Endothelial cell of umbilical vein (primary cell): ENCODE measurements around the gene PRKAG2. TPM values are rescaled to one million over a fixed set of nuclear protein-coding genes. Genes with fewer than 3 reads are reported as not detected.

Experiments
- BruUV-seq: library from RNA; stranded (reverse); fragments of 400-500 nt; replicated peaks from 2 replicates; lab custom pipeline; 2021; lab: Mats Ljungman, UMichigan
- CTCF ChIA-PET: fragments of 300-600, 350-600 bp; sonication (Branson Sonifier 250); formaldehyde crosslinking; loops from one replicate; lab custom pipeline; 2021; ENCODE audit warnings: antibody characterized with exemption, inconsistent platforms; lab: Charles Lee
- POLR2A ChIA-PET: fragments of 300-600, 350-600 bp; sonication (Branson Sonifier 250); formaldehyde crosslinking; loops from one replicate; lab custom pipeline; 2021; ENCODE audit warnings: antibody characterized with exemption, inconsistent platforms; lab: Charles Lee
- DNase-seq: peaks from one replicate; pipeline ENCODE4 v3.0.0-alpha.2; 2011; ENCODE audit warnings: low read depth, low spot score
- FAIRE-seq: peaks from 2 replicates; lab custom pipeline; 2011; peaks lifted over from hg19 to GRCh38; lab: Jason Lieb, UNC
- H2AFZ ChIP-seq: 2 replicates; pipeline ENCODE4 v1.6.0; 2012; ENCODE audit warnings: low read depth, low read length, control low read depth, inconsistent platforms
- H3K27ac ChIP-seq: 2 replicates; pipeline ENCODE4 v1.5.1; 2011; ENCODE audit warnings: low read depth, mild to moderate bottlenecking, control low read depth, low read length, moderate library complexity; ENCODE audit not compliant: insufficient read depth
- H3K27me3 ChIP-seq, 2 experiments: 2 replicates each; pipeline versions ENCODE4 v1.6.0 to v1.6.1; 2011; ENCODE audit warnings: low read length in 2 of 2, mixed read lengths in 1 of 2; ENCODE audit not compliant: control insufficient read depth in 2 of 2, insufficient read depth in 2 of 2
- H3K36me3 ChIP-seq, 2 experiments: 2 replicates in 1 of 2; 3 replicates in 1 of 2; pipeline ENCODE4 v1.5.1; 2011; ENCODE audit warnings: low read length in 2 of 2, mild to moderate bottlenecking in 1 of 2, moderate library complexity in 1 of 2; ENCODE audit not compliant: control insufficient read depth in 2 of 2, insufficient read depth in 2 of 2; ENCODE audit errors: extremely low read depth in 1 of 2
- H3K4me1 ChIP-seq: 3 replicates; pipeline ENCODE4 v1.5.1; 2011; ENCODE audit warnings: mild to moderate bottlenecking, low read length; ENCODE audit not compliant: control insufficient read depth, insufficient read depth; ENCODE audit errors: extremely low read depth
- H3K4me2 ChIP-seq: 2 replicates; pipeline ENCODE4 v1.6.1; 2011; ENCODE audit warnings: low read length, control low read depth, mixed read lengths; ENCODE audit not compliant: insufficient read depth
- H3K4me3 ChIP-seq, 3 experiments: fragments of 200-600 bp in 1 of 3; sonication (generic), shearing (Covaris generic) in 1 of 3; replicated peaks in 1 of 3; 2 replicates each; pipeline ENCODE4 v1.5.1; 2011 to 2016; ENCODE audit warnings: control low read depth in 3 of 3, low read length in 3 of 3, mild to moderate bottlenecking in 2 of 3, inconsistent platforms in 1 of 3, low read depth in 1 of 3, moderate library complexity in 1 of 3; ENCODE audit not compliant: insufficient read depth in 1 of 3
- H3K79me2 ChIP-seq: 2 replicates; pipeline ENCODE4 v1.6.0; 2012; ENCODE audit warnings: low read length, inconsistent platforms; ENCODE audit not compliant: control insufficient read depth, insufficient read depth
- H3K9ac ChIP-seq: replicated peaks from 2 replicates; pipeline ENCODE3; 2011; ENCODE audit warnings: low read length, control low read depth; ENCODE audit not compliant: insufficient read depth; ENCODE audit errors: extremely low read depth
- H3K9me1 ChIP-seq: replicated peaks from 3 replicates; pipeline ENCODE4 v1.6.0; 2011; ENCODE audit warnings: mild to moderate bottlenecking, low read length; ENCODE audit not compliant: control insufficient read depth, insufficient read depth; ENCODE audit errors: extremely low read depth
- H3K9me3 ChIP-seq: replicated peaks from 2 replicates; pipeline ENCODE4 v1.5.1; 2012; ENCODE audit warnings: low read length, inconsistent platforms; ENCODE audit not compliant: control insufficient read depth, insufficient read depth
- H4K20me1 ChIP-seq: replicated peaks from 2 replicates; pipeline ENCODE3; 2011; ENCODE audit warnings: mild to moderate bottlenecking, low read length; ENCODE audit not compliant: control insufficient read depth, insufficient read depth; ENCODE audit errors: extremely low read depth
- CTCF ChIP-seq, 2 donors: IDR thresholded peaks; 1 replicate in 1 of 2; 2 replicates in 1 of 2; pipeline ENCODE4 v1.5.1; 2011; ENCODE audit warnings: low read length in 2 of 2, mild to moderate bottlenecking in 2 of 2, moderate library complexity in 2 of 2, control low read depth in 1 of 2, inconsistent platforms in 1 of 2, low read depth in 1 of 2; ENCODE audit not compliant: insufficient read depth in 1 of 2; ENCODE audit errors: extremely low read depth in 1 of 2
- EZH2 ChIP-seq: IDR thresholded peaks from 2 replicates; pipeline ENCODE4 v1.6.1; 2012; ENCODE audit warnings: borderline replicate concordance, low read depth, mild to moderate bottlenecking, moderate library complexity, low read length, inconsistent platforms; ENCODE audit not compliant: severe bottlenecking
- FOS ChIP-seq: IDR thresholded peaks from 2 replicates; pipeline ENCODE4 v1.6.1; 2011; ENCODE audit warnings: mild to moderate bottlenecking, low read length, moderate library complexity, borderline replicate concordance; ENCODE audit not compliant: insufficient read depth
- GATA2 ChIP-seq: IDR thresholded peaks from 2 replicates; pipeline ENCODE4 v1.7.0; 2011; ENCODE audit warnings: low read depth, mild to moderate bottlenecking, moderate library complexity, mixed read lengths, low read length; ENCODE audit not compliant: insufficient read length, insufficient read depth
- JUN ChIP-seq: IDR thresholded peaks from 2 replicates; pipeline ENCODE4 v1.6.1; 2011; ENCODE audit warnings: borderline replicate concordance, low read depth; ENCODE audit not compliant: insufficient read length, insufficient read depth
- POLR2A ChIP-seq: IDR thresholded peaks from 2 replicates; pipeline ENCODE4 v1.6.1; 2012; ENCODE audit warnings: low read depth, mild to moderate bottlenecking, control low read depth, low read length
- POLR2AphosphoS5 ChIP-seq: IDR thresholded peaks from 2 replicates; pipeline ENCODE4 v1.6.1; 2012; ENCODE audit warnings: low read depth, mild to moderate bottlenecking, control low read depth, low read length, moderate library complexity; ENCODE audit not compliant: insufficient read depth
- dilution Hi-C: fragments of 300-500 bp; cut with MboI; formaldehyde crosslinking; loops from one replicate; pipeline ENCODE4 v1.15.0; 2019; ENCODE audit warnings: low sequenced_read_pairs; ENCODE audit not compliant: extremely low pct_ligation_motif_present
- intact Hi-C: fragments of 100-400 bp; cut with micrococcal nuclease; formaldehyde crosslinking; loops from one replicate; pipeline ENCODE4 v1.10.0; 2022
- polyA plus RNA-seq, 4 experiments: library from polyadenylated mRNA; depleted of rRNA in 3 of 4; stranded (reverse) in 3 of 4; unstranded in 1 of 4; fragments of >200 nt; gene quantifications; 2 replicates each; pipeline versions ENCODE4 v1.2.1 to v1.2.3, GENCODE V29; 2011 to 2012; ENCODE audit warnings: missing spikeins in 1 of 4
- total RNA-seq: library from RNA; stranded (reverse); gene quantifications from 2 replicates; pipeline ENCODE4 v1.2.3, GENCODE V29; 2021

Gene PRKAG2
- total and polyA plus RNA-seq, 2 donors (not counting 3 experiments of a cell fraction or from before 2014, with no cell fraction given), result 19.3 to 51.5 TPM

GRCh38 chr7:151869968-151870918, 6.7 kb downstream of the PRKAG2 start:
- no peak for TF ChIP-seq EZH2
- TF ChIP-seq GATA2, result no peak
- TF ChIP-seq POLR2A, result no peak
- TF ChIP-seq CTCF (IDR thresholded peaks at IDR 0.05; ENCODE audit: extremely low read depth in 1 of 2, insufficient read depth in 1 of 2, low read depth in 1 of 2, low read length in 2 of 2), result no peak
- no peak for TF ChIP-seq POLR2AphosphoS5
- TF ChIP-seq FOS, result no peak
- no peak for TF ChIP-seq JUN
- Histone ChIP-seq H3K4me2 (no peak overlapping the region), H3K4me3 (no peak overlapping the region), H3K9ac (no peak overlapping the region), H3K27me3 (peaks cover 1 to 5% of the 10 kb centered on the region in 2 experiments), H3K4me1 (no peaks in the 10 kb centered on the region), H3K36me3 (no peaks in the 10 kb centered on the region), H4K20me1 (no peaks in the 10 kb centered on the region), H3K9me1 (no peaks in the 10 kb centered on the region), H3K9me3 (no peaks in the 10 kb centered on the region), H2AFZ (no peak overlapping the region), H3K79me2 (no peaks in the 10 kb centered on the region), H3K27ac (no peak overlapping the region)
- FAIRE-seq (no peak), DNase-seq (no peak)
- BruUV-seq, result no TSS peak
- dilution Hi-C loops, result no loop called here
- intact Hi-C loops, result no loop called here
- CTCF ChIA-PET, result interaction anchor here (1.5 kb wide), 1 partner anchor 10 kb away, joined by 5 read pairs; no protein-coding TSS in a partner anchor
- POLR2A ChIA-PET, result no interaction called here
